GM12891 (cell line): ENCODE measurements around the gene COPS7B.

Experiments used
- PAX5 ChIP-seq: IDR thresholded peaks from 2 replicates; pipeline ENCODE4 v1.6.1; 2011; ENCODE audit warnings: low read length, moderate library complexity, mild to moderate bottlenecking; ENCODE audit not compliant: insufficient read depth, severe bottlenecking
- POLR2A ChIP-seq: IDR thresholded peaks from 2 replicates; pipeline ENCODE4 v1.6.1; 2011; ENCODE audit warnings: low read depth, low read length, control low read depth
- POLR2AphosphoS5 ChIP-seq: IDR thresholded peaks from 2 replicates; pipeline ENCODE4 v1.6.1; 2011; ENCODE audit warnings: low read depth, low read length, control low read depth
- POU2F2 ChIP-seq: IDR thresholded peaks from 2 replicates; pipeline ENCODE4 v1.6.1; 2011; ENCODE audit warnings: low read depth, mild to moderate bottlenecking, control low read depth, low read length, moderate library complexity
- TAF1 ChIP-seq: IDR thresholded peaks from 2 replicates; pipeline ENCODE4 v1.6.1; 2011; ENCODE audit warnings: low read depth, low read length, control low read depth

GRCh38 chr2:231853105-231853504 is 66.9 kb downstream of the COPS7B start:
- TF ChIP-seq POU2F2 = no peak
- no peak for TF ChIP-seq POLR2AphosphoS5
- no peak for TF ChIP-seq POLR2A
- no peak for TF ChIP-seq TAF1
- no peak for TF ChIP-seq PAX5
